Central memory CD8-positive, alpha-beta T cell (primary cell): ENCODE data around the gene KIAA1755.

Experiments used
- ATAC-seq: fragments of 150-1000 bp; cut with Tn5 transposase; replicated peaks from 2 replicates; pipeline ENCODE4 v1.10.0; 2022; ENCODE audit warnings: mild to moderate bottlenecking, moderate FRiP score, moderate number of reproducible peaks; ENCODE audit not compliant: poor library complexity, severe bottlenecking; ENCODE audit errors: extremely low read depth
- DNase-seq, 2 donors: peaks; one replicate each; pipeline ENCODE4 v3.0.0; 2021; ENCODE audit warnings: low spot score in 2 of 2
- H3K27ac Mint-ChIP-seq: one replicate; pipeline ENCODE4 v1.8.0; 2022; ENCODE audit warnings: low read depth, mild to moderate bottlenecking, moderate library complexity, mixed read lengths
- H3K27me3 Mint-ChIP-seq: one replicate; pipeline ENCODE4 v1.8.0; 2022; ENCODE audit warnings: mixed read lengths
- H3K36me3 Mint-ChIP-seq: one replicate; pipeline ENCODE4 v1.8.0; 2022; ENCODE audit warnings: mild to moderate bottlenecking, moderate library complexity, mixed read lengths; ENCODE audit not compliant: insufficient read depth
- H3K4me1 Mint-ChIP-seq: one replicate; pipeline ENCODE4 v1.8.0; 2022; ENCODE audit warnings: mixed read lengths
- H3K4me3 Mint-ChIP-seq: one replicate; pipeline ENCODE4 v1.8.0; 2022; ENCODE audit warnings: mild to moderate bottlenecking, moderate library complexity, mixed read lengths
- H3K9me3 Mint-ChIP-seq: one replicate; pipeline ENCODE4 v1.8.0; 2022; ENCODE audit warnings: mixed read lengths

Gene KIAA1755

DNA sequence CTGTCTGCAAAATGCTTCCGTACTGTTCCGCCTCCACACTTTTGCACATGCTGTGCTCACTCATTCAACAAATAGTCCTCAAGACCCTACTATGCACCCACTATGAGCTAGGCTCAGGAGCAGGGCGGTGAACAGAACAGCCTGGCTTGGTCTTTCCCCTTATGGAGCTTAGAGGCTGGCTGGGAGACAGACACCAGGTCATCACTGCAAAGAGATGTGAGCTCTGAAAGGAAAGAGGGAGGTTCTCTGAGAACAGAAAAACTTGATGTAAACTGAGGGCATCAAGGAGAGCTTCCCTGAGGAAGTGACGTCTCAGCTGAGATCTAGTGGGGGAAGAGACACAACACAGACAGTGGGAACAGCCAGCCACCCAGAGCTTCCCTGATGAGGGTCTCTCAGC lies 64.5 kb downstream of the KIAA1755 start:
- Mint-ChIP-seq H3K4me1 (no peaks in the 10 kb centered on the region), H3K27me3 (peaks cover 30% of the 10 kb centered on the region), H3K9me3 (peaks cover 7% of the 10 kb centered on the region), H3K4me3 (no peak overlapping the region), H3K36me3 (no peaks in the 10 kb centered on the region), H3K27ac (no peak overlapping the region)
- ATAC-seq (no peak), DNase-seq (no peak)

DNA sequence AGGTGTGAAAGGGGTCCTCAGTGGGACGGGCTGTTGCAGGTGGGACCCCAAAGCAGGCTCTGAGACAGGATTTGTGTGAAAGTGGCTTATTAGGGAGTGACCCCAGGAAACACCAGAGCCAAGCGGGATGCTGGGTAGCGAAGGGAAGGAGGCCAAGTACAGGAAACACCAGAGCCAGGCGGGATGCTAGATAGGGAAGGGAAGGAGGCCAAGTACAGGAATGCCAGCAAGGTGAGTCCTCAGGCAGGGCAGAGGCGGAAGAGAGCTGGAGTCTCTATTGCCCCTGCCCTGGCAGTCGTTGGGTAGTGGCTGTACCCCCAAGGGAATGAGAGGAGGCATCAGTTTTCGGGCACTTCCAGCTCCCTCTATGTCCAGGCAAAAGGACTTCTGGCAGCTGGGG lies 65.0 kb downstream of the KIAA1755 start:
- Mint-ChIP-seq H3K9me3 (peaks cover 7% of the 10 kb centered on the region), H3K27ac (no peak overlapping the region), H3K27me3 (peaks cover 35% of the 10 kb centered on the region), H3K4me1 (no peaks in the 10 kb centered on the region), H3K36me3 (no peaks in the 10 kb centered on the region), H3K4me3 (no peak overlapping the region)
- ATAC-seq (no peak), DNase-seq (no peak)

DNA sequence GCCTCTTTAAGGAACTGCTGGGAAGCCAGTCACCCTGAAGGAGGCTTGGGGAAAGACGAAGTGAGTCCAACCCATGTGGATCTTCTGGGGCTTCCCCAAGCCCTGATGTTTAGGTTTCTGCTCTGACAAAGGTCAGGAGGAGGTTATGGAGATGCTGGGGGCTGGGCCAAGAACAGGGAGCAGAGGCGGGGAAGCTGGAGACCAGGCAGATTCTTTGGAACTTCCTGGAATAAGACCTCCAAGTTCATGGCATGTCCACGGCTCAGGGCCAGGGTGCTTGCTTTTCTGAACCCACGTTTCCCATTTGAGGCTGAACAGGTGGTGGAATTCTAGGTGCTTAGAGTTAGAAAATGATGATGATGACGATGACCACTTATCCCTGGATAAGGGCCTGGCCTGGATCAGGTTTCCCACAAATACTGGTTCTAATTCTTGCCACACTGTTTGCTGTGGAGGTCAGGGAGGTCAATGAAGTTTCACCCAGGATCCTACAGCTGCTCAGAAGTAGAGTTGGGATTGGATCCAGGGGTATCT lies 65.5 kb downstream of the KIAA1755 start:
- peaks cover 40% of the 10 kb centered on the region for H3K27me3 Mint-ChIP-seq
- ATAC-seq (no peak), DNase-seq (no peak)
- H3K36me3 Mint-ChIP-seq = no peaks in the 10 kb centered on the region
- H3K4me3 Mint-ChIP-seq = no peak overlapping the region
- no peaks in the 10 kb centered on the region for H3K4me1 Mint-ChIP-seq
- H3K9me3 Mint-ChIP-seq = peaks cover 7% of the 10 kb centered on the region
- H3K27ac Mint-ChIP-seq = no peak overlapping the region

DNA sequence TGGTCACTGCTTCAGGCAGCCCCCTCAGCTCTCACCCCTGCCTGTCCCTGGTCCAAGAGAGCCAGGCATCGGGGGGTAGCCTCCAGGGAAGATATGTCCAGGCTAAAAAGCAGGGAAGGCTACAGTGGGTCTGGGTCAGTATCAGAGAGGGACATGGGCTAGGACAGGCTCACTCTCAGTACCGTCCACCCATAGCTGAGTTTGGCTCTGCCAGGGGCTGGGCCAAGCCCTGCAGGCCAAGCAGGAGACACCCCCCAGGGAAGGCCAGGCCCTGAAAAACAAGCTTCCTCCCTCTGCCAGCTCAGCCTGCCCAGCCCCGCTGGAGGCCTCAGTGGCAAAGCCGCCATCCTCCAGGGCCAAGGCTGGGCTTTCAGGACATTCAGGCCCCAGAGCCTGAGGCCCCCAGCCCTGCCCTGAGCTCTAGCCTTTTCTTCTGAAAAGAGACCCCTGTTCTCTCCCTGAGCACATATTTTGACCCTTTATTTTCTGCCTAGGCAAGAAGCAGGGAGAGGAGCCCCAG lies 66.9 kb downstream of the KIAA1755 start:
- H3K4me3 Mint-ChIP-seq = no peak overlapping the region
- no peak for DNase-seq
- no peak for ATAC-seq
- no peaks in the 10 kb centered on the region for H3K4me1 Mint-ChIP-seq
- no peak overlapping the region for H3K27ac Mint-ChIP-seq
- no peaks in the 10 kb centered on the region for H3K36me3 Mint-ChIP-seq
- H3K9me3 Mint-ChIP-seq = peaks cover 7% of the 10 kb centered on the region
- H3K27me3 Mint-ChIP-seq = peaks cover 54% of the 10 kb centered on the region

DNA sequence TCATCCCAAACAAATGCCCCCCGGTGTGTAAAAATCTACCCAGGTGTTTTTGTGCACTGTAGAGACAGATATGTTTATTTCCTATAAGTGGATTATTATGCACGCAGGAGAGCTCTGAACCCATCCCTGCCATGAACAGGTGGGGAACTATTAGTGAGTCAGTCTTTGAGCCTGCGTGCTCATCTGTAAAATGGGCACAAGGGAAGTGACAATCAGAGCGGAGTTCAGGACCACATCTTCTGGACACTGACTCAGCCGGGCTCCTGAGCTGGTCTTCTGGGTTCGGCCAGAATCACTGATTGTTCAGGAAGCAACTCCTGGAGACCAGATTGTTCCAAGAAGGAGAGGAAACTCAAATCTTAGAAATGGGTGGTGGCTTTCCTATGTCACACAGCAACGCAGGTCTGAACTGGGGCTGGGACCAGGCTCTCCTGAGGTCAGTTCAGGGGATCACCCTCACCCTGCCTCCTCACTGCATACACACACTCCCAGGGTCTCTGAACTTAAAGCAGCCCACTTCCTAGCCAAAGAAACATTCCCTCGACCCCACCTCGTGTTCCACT lies 68.1 kb downstream of the KIAA1755 start:
- Mint-ChIP-seq H3K4me3 (no peak overlapping the region), H3K9me3 (peaks cover 7% of the 10 kb centered on the region), H3K36me3 (no peaks in the 10 kb centered on the region), H3K27ac (no peak overlapping the region), H3K4me1 (no peaks in the 10 kb centered on the region), H3K27me3 (peaks cover 61% of the 10 kb centered on the region)
- ATAC-seq (no peak), DNase-seq (no peak)

DNA sequence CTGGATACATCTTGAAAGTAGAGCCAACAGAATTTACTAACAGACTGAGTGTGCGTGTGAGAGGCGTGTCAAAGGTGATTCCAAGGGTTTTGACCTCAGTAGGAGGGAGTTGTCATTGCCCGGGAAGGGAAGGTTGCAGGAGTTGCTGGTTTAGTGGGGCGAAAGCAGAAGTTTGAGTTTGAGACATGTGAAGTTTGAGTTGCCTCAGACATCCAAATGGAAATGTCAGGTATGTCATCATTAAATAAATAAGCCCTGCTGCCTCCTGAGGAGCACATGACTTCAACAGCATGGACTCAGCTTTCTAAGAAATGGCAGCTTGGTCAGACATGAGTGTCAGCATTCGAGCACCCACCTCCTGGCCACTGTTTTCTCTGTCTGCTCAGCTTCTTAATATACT lies 68.9 kb downstream of the KIAA1755 start:
- no peak for DNase-seq
- Mint-ChIP-seq H3K9me3 (peaks cover 7% of the 10 kb centered on the region), H3K4me3 (no peak overlapping the region), H3K27me3 (peaks cover 61% of the 10 kb centered on the region), H3K27ac (no peak overlapping the region), H3K36me3 (no peaks in the 10 kb centered on the region), H3K4me1 (no peaks in the 10 kb centered on the region)
- no peak for ATAC-seq

DNA sequence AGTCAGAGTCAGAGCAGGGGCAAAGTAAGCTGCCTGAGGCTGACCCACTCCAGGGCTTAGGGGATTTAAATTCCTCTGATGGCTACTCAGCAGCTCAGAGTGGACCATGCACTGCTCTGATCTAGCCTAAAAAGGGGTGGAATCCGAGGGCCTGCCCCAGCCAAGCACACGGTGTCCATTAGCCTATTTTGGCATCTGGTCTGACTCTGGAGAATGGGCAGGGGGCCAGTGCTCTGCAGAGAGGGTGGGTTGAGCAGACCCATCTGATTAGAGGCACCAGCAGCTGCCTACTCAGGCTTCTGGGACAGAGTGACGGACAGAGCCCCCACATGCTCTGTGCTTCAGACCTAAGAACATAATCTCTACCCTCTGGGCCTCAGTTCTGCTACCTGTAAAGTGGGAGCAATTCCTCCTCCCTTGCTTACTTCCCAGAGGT lies 69.6 kb downstream of the KIAA1755 start:
- Mint-ChIP-seq H3K27me3 (peaks cover 59% of the 10 kb centered on the region), H3K9me3 (peaks cover 7% of the 10 kb centered on the region), H3K4me3 (no peak overlapping the region), H3K4me1 (no peaks in the 10 kb centered on the region), H3K27ac (no peak overlapping the region), H3K36me3 (no peaks in the 10 kb centered on the region)
- DNase-seq = no peak
- ATAC-seq = no peak

DNA sequence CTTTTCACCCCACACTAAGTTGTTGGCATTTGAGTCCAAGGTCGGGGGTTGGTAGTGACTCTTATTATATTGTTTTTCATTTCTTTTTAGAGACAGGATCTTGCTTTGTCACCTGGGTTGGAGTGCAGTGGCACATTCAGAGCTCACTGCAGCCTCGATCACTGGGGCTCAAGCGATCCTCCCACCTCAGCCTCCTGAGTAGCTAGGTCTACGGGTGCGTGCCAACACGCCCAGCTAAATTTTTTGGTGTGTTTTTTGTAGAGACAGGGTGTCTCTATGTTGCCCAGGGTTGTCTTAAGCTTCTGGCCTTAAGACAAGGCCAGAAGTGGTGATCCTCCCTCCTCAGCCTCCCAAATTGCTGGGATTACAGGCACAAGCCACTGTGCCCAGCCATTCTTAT lies 70.4 kb downstream of the KIAA1755 start:
- Mint-ChIP-seq H3K36me3 (no peaks in the 10 kb centered on the region), H3K4me3 (no peak overlapping the region), H3K9me3 (peaks cover 7% of the 10 kb centered on the region), H3K27me3 (peaks cover 51% of the 10 kb centered on the region), H3K27ac (no peak overlapping the region), H3K4me1 (no peaks in the 10 kb centered on the region)
- DNase-seq = no peak
- no peak for ATAC-seq

DNA sequence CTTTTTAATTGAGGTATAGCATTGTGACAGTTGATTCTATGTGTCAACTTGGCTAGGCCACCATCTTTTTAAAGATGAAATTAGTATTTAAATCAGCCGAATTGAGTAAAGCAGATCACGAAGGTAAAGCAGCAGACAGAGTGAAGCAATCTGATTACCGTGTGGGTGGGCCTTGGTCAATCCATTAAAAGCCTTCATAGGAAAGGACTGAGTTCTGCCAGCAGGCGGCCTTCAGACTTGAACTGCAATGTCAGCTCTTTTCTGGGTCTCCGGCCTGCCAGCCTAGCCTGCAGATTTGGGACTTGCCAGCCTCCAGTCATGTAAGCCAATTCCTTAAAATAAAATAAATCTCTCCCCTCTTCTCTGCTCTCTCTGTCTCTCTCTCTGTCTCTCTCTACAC lies 73.0 kb downstream of the KIAA1755 start:
- no peak overlapping the region for H3K27ac Mint-ChIP-seq
- no peak overlapping the region for H3K4me3 Mint-ChIP-seq

DNA sequence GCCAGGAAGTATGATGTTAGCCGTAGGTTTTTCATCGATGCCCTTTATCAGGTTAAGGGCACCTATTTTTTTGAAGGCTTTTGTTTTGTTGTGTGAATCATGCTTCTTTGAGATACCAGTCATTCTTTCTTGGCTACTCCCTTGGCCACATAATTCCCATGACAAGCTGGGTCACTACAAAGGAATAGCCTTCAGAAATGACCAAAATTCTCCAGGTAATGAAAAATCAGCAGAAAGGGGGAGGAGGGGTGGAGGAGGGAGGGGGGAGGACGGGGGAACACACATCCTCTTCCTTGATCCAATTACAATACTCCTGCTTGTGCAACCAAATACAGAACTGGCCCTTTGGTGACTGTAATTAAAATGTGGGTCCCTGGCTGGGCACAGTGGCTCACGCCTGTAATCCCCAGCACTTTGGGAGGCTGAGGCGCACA lies 73.7 kb downstream of the KIAA1755 start:
- Mint-ChIP-seq H3K27ac (no peak overlapping the region), H3K27me3 (peaks cover 55% of the 10 kb centered on the region), H3K4me1 (no peaks in the 10 kb centered on the region), H3K36me3 (no peaks in the 10 kb centered on the region), H3K4me3 (no peak overlapping the region), H3K9me3 (no peaks in the 10 kb centered on the region)
- no peak for ATAC-seq
- no peak for DNase-seq

More for the DNA sequence above, 73.0 kb downstream of the KIAA1755 start:
- Mint-ChIP-seq H3K9me3 (no peaks in the 10 kb centered on the region), H3K36me3 (no peaks in the 10 kb centered on the region), H3K27me3 (peaks cover 56% of the 10 kb centered on the region), H3K4me1 (no peaks in the 10 kb centered on the region)
- no peak for ATAC-seq
- DNase-seq = no peak

DNA sequence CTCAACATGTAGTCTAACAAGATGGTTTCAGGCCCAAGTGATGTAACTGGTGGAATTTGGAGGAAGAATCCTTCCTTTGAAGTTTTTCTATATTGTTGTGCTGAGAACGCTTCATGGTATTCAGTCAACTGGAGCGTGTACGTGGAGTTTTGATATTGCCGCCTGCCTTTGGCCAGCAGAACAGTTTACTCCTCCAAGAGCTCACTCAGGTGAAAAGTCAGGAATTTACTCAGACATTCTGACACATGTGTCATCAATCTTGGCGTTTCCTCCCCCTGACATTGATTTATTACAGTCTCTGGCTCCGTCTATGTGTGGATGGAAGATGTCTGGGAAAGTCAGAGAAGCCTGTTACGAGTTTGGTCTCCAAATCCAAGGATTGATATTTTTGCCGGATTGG lies 76.4 kb downstream of the KIAA1755 start:
- no peak for ATAC-seq
- H3K36me3 Mint-ChIP-seq = no peaks in the 10 kb centered on the region
- H3K27ac Mint-ChIP-seq = no peak overlapping the region
- H3K4me3 Mint-ChIP-seq = no peak overlapping the region
- no peaks in the 10 kb centered on the region for H3K9me3 Mint-ChIP-seq
- H3K27me3 Mint-ChIP-seq = peaks cover 52% of the 10 kb centered on the region
- no peak for DNase-seq
- no peaks in the 10 kb centered on the region for H3K4me1 Mint-ChIP-seq

DNA sequence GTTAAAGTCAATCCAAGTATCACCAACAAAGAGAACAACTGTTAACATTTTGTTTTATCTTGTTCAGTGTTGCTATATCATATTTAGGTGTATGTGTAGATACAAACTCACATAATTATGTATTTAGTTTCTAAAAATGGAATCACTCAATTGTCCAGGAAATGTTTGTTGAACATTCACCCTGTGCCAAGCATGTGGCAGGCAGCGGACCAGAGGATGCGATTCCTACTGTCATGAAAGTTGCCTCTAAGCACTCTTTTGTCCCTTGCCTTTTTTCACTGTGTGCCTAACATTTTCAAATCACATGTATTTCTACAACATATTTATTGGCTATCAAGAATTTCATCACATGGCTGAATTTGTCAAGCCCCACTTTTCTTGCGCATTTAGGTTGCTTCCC lies 78.6 kb downstream of the KIAA1755 start:
- no peaks in the 10 kb centered on the region for H3K36me3 Mint-ChIP-seq
- peaks cover 61% of the 10 kb centered on the region for H3K27me3 Mint-ChIP-seq
- H3K27ac Mint-ChIP-seq = no peak overlapping the region
- no peak overlapping the region for H3K4me3 Mint-ChIP-seq
- no peaks in the 10 kb centered on the region for H3K4me1 Mint-ChIP-seq
- DNase-seq = no peak
- no peak for ATAC-seq
- no peaks in the 10 kb centered on the region for H3K9me3 Mint-ChIP-seq

DNA sequence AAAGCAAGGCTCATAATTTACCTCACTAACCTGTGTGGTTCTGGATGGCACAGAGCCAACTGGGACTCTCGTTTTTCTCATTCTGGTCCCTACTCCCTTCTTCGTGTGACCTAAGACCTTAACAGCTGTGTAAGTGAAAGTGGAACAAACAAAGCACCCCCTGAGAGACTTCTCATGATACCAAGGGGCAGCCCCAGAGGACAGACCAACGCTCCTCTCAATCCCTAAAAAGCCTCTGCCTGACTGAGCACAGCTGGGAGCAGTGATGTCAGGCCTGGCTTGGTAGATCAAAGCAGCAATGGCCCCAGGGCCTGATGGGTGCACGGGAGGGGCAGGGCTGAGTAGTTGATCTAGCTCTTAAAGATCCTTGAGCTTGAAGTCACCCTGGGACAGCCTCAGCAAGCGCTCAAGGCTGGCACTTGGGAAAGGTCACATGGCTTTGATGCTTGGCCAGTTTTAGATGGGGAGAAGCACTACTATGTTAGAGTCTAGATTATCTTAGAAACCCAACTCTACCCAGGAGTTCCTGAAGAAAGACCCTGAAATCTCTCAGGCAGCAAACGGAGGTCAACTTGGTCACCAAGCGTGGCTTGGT lies 79.2 kb downstream of the KIAA1755 start:
- no peak for ATAC-seq
- Mint-ChIP-seq H3K4me1 (no peaks in the 10 kb centered on the region), H3K4me3 (no peak overlapping the region)

More for the DNA sequence above, 79.2 kb downstream of the KIAA1755 start:
- Mint-ChIP-seq H3K9me3 (no peaks in the 10 kb centered on the region), H3K36me3 (no peaks in the 10 kb centered on the region), H3K27ac (no peak overlapping the region), H3K27me3 (peaks cover 63% of the 10 kb centered on the region)
- no peak for DNase-seq
